ENCODE data around the gene RPL18. TPM values are rescaled to one million over a fixed set of nuclear protein-coding genes. Genes with fewer than 3 reads are reported as not detected.
A peak's percentile ranks its signal among the peaks of the same experiment; 100 is the strongest.

Gene RPL18
- total RNA-seq, 1 experiment from 2014 or later: 3,072 TPM

DNA sequence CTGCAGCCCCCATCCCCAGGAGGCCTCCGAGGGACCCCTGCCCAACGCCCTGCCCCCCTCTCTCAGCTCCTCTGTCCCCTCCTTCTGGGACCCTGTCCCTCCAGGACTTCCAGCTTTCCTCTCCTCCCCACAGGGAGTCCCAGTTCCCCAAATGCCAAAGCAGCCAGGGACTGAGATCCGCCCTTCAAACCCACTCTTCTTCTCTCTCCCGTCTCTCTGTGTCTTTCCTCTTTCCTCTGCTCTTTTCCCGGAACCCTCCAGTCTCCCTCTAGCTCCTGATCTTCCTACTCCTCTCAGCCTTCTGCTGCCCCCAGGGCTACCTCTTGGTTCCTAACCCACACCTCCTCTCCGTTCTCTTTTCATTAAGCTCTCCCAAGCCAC, 26.6 kb upstream of the RPL18 start:
- in situ Hi-C loops (cut with HindIII; ENCODE audit: low sequenced_read_pairs): no loop called here
- DNase-seq (ENCODE audit: low spot score): no peak

DNA sequence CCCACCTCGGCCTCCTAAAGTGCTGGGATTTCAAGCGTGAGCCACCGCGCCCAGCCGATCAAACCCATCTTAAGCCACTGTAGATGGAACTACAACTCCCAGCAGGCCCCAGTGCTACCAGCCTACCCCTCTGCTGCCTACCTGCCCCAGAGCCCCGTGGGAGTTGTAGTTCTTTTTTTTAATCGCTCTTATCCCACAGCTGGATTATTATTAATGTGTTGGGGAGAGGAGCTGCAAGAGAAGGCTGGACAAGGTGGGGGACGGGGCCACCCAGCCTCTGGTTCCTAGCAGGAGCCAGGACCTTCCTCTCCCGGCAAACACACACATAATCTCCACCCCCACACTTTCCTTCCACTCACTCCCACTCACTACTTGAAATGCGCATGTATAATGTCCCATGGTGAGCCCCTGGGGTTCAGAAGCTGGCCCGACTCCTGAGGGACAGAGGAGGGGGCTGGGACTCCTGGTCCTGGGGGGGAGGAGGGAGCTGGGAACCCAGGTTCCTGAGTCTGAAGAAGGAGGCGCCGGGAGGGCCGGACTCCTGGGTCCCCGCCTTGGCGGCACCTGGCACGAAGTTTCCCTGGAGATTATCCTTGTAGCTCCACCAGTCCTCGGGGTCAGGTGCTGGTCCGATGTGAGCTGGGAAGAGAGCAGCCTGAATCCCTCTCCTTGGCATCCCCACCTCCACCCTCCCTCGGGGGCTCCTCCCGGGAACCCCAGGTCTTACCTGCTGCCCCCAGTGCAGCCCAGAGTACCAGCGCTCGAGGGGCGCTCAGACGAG, 26.1 kb upstream of the RPL18 start:
- in situ Hi-C loops (cut with HindIII; ENCODE audit: low sequenced_read_pairs): no loop called here
- DNase-seq (ENCODE audit: low spot score): peak; percentile 94

DNA sequence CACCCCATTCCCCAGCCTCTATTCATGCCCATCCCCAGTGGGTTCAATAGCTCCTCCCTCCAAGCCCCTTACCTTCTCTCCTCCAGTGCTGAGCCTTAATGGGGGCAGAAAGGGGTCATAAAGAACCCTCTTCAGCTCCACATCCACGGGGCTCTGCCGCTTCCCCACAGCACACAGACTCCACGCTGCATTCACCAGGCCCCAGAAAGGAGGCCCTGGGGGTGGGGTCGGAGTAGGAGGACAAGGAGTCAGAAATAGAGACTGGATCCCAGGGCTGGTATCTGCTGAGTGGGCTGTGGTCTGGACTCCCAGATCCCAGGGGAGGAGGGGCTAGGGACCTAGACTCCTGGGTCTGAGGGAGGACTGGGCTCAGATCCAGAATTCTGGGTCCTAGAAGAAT, 25.4 kb upstream of the RPL18 start:
- DNase-seq (ENCODE audit: low spot score): no peak
- in situ Hi-C loops (cut with HindIII; ENCODE audit: low sequenced_read_pairs): no loop called here

DNA sequence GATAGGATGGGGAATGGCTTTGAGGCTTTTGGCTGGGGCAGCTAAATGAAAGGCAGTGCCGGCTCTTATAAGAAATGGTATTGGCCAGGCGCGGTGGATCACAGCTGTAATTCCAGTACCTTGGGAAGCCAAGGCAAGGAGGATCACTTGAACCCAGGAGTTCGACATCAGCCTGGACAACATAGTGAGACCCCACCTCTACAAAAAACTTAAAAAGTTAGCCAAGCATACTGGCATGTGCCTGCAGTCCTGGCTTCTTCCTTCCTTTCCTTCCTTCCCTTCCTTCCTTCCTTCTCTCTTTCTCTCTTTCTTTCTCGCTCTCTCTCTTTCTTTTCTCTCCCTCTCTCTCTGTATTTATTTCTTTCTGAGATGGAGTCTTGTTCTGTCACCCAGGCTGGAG, 23.9 kb upstream of the RPL18 start:
- DNase-seq (ENCODE audit: low spot score): no peak
- in situ Hi-C loops (cut with HindIII; ENCODE audit: low sequenced_read_pairs): no loop called here

DNA sequence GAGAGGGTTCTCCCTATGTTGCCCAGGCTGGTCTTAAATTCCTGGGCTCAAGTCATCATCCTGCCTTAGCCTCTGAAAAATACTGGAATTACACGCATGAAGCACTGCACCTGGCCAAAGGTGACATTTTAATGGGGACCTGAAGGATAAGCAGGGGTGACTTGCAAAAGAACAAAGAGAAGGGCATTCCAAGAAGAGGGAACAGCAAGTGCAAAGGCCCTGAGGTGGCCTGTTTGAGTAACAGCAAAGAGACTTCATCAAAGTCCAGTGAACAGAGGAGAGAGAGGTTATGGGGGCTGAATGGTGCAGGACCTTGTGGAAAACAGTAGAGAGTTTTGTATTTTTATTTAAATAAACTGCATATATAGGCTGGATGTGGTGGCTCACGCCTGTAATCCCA, 22.9 kb upstream of the RPL18 start:
- in situ Hi-C loops (cut with HindIII; ENCODE audit: low sequenced_read_pairs): no loop called here
- DNase-seq (ENCODE audit: low spot score): no peak

GRCh38 chr19:48639483-48640375, 20.8 kb upstream of the RPL18 start:
- in situ Hi-C loops (cut with HindIII; ENCODE audit: low sequenced_read_pairs): no loop called here
- DNase-seq (ENCODE audit: low spot score): no peak

DNA sequence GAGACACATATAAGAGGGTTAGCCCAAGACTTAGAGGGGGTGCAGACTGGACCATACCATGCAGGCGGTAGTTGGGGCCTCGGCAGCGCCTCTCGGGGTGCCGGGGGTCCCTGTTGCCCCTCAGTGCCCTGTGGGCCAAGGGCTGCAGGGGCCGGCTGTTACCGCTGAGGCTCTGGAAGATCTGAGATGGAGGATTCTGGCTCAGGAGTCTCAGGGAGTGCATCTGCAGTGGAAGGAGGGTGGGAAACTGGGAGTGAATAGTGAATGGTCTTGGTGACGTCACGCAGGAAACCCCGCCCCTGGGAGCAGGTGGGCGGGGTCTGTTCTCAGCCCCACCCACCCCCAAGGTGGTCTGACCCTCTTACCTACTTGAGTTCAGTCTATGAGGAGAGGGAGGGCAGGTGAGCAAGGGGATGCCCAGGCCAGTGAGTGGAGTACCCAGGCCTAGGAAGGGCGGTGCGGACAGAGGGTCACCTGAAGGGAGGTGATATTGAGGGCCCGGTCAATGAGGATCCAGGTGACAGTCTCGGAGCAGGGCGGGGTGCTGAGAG, 19.9 kb upstream of the RPL18 start:
- no peak for DNase-seq (ENCODE audit: low spot score)
- in situ Hi-C loops (cut with HindIII; ENCODE audit: low sequenced_read_pairs): no loop called here

DNA sequence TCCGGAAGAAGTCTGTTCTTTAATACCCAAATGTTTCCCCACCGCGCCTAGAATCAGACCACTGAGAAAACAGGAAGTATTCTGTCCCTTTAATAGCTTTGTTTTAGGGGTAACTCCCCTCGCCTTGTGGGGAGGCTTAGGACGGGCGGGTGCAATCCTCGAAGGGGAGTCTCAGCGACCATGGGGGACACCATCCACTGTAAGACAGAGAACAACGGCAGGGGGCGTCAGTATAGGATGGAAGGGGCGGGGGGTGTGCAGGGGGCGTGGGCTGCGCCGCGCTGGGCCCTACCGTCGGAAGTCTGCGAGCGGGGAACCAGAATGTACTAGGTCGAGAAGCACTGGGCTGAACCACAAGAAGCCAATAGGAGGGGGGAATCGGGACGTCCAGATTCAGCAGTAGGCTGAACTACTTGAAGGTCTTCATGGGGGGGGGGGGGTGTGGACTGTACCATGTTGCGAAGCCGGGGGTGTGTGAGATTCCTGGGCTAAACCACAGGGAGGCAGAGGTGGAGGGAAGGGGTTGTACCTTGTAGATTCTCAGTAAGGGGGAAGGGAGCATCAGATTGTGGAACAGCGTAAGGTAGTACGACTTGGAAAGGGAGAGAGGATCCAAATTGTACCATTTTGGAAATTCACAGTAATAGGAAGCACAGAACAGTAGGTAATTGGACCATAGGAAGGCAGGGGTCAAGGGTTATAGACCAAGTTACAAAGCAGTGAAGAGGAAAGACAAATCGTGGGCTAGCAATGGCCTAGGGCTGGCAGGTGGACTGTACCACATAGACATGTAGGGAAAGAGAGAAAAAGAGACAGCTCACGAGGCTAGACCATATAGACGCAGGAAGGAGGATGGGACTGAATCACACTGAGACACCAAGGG, 19.2 kb upstream of the RPL18 start:
- DNase-seq (ENCODE audit: low spot score): peak; percentile 97
- in situ Hi-C loops (cut with HindIII; ENCODE audit: low sequenced_read_pairs): no loop called here

- in situ Hi-C loops (cut with HindIII; ENCODE audit: low sequenced_read_pairs): no loop called here
- DNase-seq (ENCODE audit: low spot score): peak; percentile 100
These were observed 18.5 kb upstream of the RPL18 start for GRCh38 chr19:48637449-48637947.

DNA sequence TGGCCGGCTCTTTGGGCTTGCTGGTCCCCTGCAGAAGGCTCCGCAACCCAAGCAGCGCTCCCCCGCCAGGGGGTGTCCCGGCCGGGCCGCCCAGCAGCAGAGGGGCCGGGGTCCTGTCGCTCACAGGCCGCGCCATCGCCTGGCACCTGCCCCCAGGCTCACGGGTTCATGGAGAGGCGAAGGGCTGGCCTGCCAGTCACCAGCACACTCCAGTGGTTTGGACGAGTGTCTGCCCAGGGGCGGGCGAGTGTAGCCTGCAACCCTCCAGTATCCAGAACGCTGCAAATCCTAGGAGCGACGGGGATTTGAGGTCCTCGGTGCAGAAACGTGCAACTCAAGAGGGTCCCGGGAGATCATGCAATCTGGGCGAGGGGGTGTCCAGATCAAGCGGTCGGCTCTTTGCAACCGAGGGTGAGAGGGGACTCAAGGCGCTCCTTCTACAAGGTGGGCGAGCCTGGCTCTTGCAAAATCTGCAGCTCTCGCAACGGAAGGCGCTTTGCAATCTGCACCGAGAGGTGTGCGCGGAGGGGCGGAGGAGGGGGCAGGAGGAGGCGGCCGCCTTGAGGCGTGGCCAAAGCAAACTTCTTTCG, 18.0 kb upstream of the RPL18 start, which contains the start of gene DBP:
TSS of gene DBP (minus strand) at position 521 of the 590 bp plus-strand sequence. CDS start at position 136, 385 bp downstream.
- DNase-seq (ENCODE audit: low spot score): no peak
- in situ Hi-C loops (cut with HindIII; ENCODE audit: low sequenced_read_pairs): no loop called here

DNA sequence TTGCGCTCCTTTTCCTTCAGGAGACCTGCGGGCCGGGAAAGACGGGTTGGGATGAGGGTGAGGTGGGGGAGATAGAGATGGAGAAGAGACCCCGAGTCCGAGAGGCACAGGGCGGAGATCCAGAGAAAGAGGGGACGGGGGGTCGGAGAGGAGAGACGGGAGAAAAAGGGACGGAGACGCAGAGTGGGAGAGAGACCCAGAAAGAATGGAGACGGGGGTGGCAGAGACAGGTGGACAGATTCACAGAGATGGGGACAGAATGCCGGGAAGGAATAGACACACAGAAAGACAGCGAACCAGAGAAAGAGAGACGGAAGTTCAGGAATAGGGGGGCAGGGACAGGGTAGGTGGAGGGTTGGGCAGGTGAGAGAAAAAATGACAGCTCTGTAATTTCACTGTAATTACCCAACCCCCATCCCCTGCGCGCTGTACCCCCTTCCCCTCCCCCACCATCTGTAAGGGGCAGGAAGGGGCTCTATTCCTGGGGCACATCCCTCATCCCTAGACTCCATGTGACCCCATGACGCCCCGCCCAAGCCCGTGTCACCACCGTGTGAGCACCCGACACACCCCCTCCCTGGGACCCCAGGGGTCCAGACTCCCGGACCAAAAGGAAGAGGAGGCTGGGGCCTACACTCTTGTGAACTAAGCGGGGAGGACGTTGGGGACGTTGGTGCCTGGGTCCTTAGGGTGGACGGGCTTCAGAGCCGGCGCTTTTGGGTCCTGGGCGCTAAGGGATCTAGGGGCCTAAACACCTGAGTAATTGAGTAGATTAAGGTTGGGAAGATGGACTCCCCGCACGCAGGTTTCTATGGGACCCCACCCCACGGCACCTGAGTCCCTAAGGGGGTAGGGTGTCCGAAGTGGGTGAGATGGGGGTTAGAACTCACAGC, 17.2 kb upstream of the RPL18 start:
- in situ Hi-C loops (cut with HindIII; ENCODE audit: low sequenced_read_pairs): no loop called here
- DNase-seq (ENCODE audit: low spot score): peak; percentile 51

DNA sequence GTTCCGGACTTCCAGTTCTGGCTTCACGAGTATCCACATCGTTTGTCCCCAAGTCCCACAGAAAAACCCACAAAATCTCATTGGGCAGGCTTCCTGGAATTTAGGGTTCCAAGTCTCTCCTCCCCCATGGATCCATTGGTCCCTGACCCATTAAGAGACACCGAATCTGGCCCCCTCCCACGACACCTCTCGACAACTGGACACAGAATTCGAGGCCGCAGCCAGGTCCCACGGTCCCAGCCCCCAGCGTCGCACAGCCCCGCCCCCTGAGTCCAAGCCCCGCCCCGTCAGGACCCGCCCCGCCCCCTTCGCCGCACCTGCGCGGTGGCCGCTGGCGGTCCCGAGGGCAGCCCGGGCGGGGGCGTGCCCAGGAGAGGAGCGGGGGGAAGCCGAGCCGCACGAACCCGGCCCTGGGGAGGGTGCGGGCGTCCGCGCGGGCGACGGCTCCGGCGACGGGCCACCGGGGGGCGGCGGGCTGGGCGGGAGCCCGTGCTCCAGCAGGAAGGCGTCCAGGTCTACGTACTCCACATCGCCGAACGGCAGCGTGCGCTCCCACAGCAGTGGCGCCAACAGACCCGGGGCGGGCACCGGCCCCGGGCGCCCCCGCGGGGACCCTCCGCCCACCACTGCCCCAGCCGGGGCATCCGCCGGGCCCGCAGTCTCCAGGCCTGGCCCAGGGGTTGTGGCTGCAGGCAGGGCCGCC, 16.4 kb upstream of the RPL18 start:
- in situ Hi-C loops (cut with HindIII; ENCODE audit: low sequenced_read_pairs): no loop called here
- DNase-seq (ENCODE audit: low spot score): peak; percentile 75

DNA sequence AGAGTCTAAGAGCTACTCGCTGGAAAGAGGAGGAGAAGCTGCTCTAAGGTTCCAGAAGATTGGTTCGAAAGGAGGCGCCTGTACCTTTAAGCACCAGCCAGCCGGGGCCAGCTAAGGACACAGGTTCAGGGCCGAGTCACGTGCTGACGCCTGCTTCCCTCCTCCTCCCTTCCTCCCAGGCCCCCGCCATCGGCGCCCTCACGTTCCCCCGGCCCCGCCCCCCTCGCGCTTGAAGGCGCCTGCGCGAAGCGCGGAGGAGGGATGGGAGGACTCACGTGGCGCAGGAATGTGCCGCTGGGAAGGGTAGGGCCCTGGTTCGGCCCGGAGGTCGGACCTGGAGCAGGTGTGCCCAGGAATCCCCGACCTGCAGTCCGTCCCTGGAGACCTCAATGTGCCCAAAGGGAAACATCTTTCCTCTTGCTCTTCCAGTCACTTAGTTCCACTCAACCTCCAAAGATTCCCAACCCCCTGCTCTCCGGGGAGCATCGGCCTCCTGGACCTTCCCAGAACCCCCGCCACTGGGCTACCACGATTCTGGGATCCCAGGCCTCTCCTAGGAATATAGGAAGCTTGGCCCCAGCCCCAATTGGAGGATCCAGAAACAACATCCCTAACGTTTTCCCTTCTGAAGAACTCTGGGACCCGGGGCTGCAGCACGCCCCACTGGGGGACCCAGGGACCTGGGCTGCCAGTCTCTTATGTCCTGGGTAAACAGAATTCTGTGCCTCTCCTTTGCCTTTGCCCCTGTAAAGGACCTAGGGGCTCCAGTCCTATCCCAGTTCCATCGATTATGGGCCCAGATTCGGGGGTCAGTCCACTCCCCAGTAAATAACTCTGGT, 15.7 kb upstream of the RPL18 start:
- DNase-seq (ENCODE audit: low spot score): peak; percentile 99
- in situ Hi-C loops (cut with HindIII; ENCODE audit: low sequenced_read_pairs): no loop called here

DNA sequence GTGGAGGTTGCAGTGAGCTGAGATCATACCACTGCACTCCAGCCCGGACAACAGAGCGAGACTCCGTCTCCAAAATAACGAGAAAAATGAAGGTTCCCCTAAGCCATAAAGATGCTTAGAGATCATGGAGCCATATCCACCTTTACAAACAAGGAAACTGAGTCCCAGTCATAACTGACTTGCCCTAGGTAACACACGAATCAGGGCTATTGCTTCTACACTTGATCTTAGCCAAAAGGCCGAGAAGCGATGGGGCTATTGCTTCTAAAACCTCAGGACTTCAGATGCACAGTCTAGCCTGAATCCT, 15.0 kb upstream of the RPL18 start:
- in situ Hi-C loops (cut with HindIII; ENCODE audit: low sequenced_read_pairs): no loop called here
- no peak for DNase-seq (ENCODE audit: low spot score)

GRCh38 chr19:48633148-48634035, 14.4 kb upstream of the RPL18 start:
- in situ Hi-C loops (cut with HindIII; ENCODE audit: low sequenced_read_pairs): no loop called here
- DNase-seq (ENCODE audit: low spot score): peak; percentile 13
